CD4-positive, alpha-beta T cell treated with Interleukin-6 at 100 ng/mL for 8 hours (primary cell): ENCODE data around the gene ARL16.

ENCODE experiments used
- DNase-seq: peaks from one replicate; pipeline ENCODE4 v3.0.0-alpha.2; 2020; ENCODE audit warnings: mixed read lengths, low spot score

Gene ARL16

GRCh38 chr17:81644496-81644895, 39.1 kb downstream of the ARL16 start:
- DNase-seq, result no peak

- no peak for DNase-seq
Measured at GRCh38 chr17:81641825-81642489, 41.6 kb downstream of the ARL16 start.

- no peak for DNase-seq
Measured at GRCh38 chr17:81640011-81640410, 43.6 kb downstream of the ARL16 start.

GRCh38 chr17:81638683-81639082, 44.9 kb downstream of the ARL16 start:
- no peak for DNase-seq

- peak; percentile 78 for DNase-seq
Measured at GRCh38 chr17:81636505-81637288, 46.9 kb downstream of the ARL16 start, which contains the start of the genes NPLOC4 and TSPAN10. Gene NPLOC4 (minus strand): TSS chr17:81637112. CDS start chr17:81636930, 182 bp downstream. Gene TSPAN10 (plus strand): TSS chr17:81637196. CDS start chr17:81642413, 5,217 bp downstream.

- DNase-seq, result no peak
Measured at GRCh38 chr17:81635973-81636504, 47.6 kb downstream of the ARL16 start.

GRCh38 chr17:81635431-81635830, 48.2 kb downstream of the ARL16 start:
- no peak for DNase-seq

- no peak for DNase-seq
Measured at GRCh38 chr17:81631482-81631881, 52.1 kb downstream of the ARL16 start.
